OCI-LY3 (cell line): ENCODE data around the gene RDX.

ENCODE experiments used
- H2AFZ ChIP-seq: fragments of 200-600, 300-600 bp; shearing (Covaris generic); 2 replicates; pipeline ENCODE4 v1.6.0; 2014; ENCODE audit warnings: antibody characterized with exemption, low read depth, low read length
- H3K27ac ChIP-seq: fragments of 200-600, 300-600 bp; sonication (generic); 2 replicates; pipeline ENCODE4 v1.5.1; 2014; ENCODE audit warnings: mild to moderate bottlenecking, low read length, moderate library complexity, mixed read lengths
- H3K27me3 ChIP-seq: fragments of 200-600, 300-600 bp; sonication (generic); 2 replicates; pipeline ENCODE4 v1.6.1; 2014; ENCODE audit warnings: low read depth, low read length, mixed read lengths
- H3K36me3 ChIP-seq: fragments of 200-600, 300-600 bp; sonication (generic); replicated peaks from 2 replicates; pipeline ENCODE3; 2014; ENCODE audit warnings: low read depth, low read length, mixed read lengths
- H3K4me1 ChIP-seq: fragments of 300-600, 200-600 bp; sonication (generic); 2 replicates; pipeline ENCODE4 v1.6.1; 2014; ENCODE audit warnings: low read length, mixed read lengths
- H3K4me2 ChIP-seq: fragments of 200-600, 300-600 bp; sonication (generic); 2 replicates; pipeline ENCODE4 v1.6.1; 2014; ENCODE audit warnings: low read length, mixed read lengths
- H3K4me3 ChIP-seq: fragments of 300-600, 200-600 bp; sonication (generic); 2 replicates; pipeline ENCODE4 v1.5.1; 2014; ENCODE audit warnings: antibody characterized with exemption, mild to moderate bottlenecking, low read length, moderate library complexity
- H3K79me2 ChIP-seq: fragments of 300-600, 200-600 bp; shearing (Covaris generic); 2 replicates; pipeline ENCODE4 v1.6.1; 2014; ENCODE audit warnings: mild to moderate bottlenecking, low read length, mixed read lengths
- H3K9ac ChIP-seq: fragments of 300-600, 200-600 bp; shearing (Covaris generic); 2 replicates; pipeline ENCODE4 v1.6.0; 2014; ENCODE audit warnings: mild to moderate bottlenecking, low read length, moderate library complexity
- H3K9me3 ChIP-seq: fragments of 200-600, 300-600 bp; shearing (Covaris generic); 2 replicates; pipeline ENCODE4 v1.6.1; 2014; ENCODE audit warnings: low read length, mixed read lengths; ENCODE audit not compliant: insufficient read depth
- H4K20me1 ChIP-seq: fragments of 200-600, 300-600 bp; sonication (generic); 2 replicates; pipeline ENCODE4 v1.6.1; 2016; ENCODE audit warnings: low read length, mixed read lengths; ENCODE audit not compliant: insufficient read depth
- CTCF ChIP-seq: fragments of 200-600, 300-600 bp; sonication (generic); IDR thresholded peaks from 2 replicates; pipeline ENCODE4 v1.5.1; 2014; ENCODE audit warnings: antibody characterized with exemption, low read length, low read depth
- EZH2phosphoT487 ChIP-seq: fragments of 200-600 bp; shearing (Covaris generic); IDR thresholded peaks from 2 replicates; pipeline ENCODE4 v1.6.1; 2018; ENCODE audit warnings: antibody characterized with exemption, mixed run types, low read depth

The RDX gene

GRCh38 chr11:110207123-110207522 is 89.3 kb downstream of the RDX start:
- no peaks in the 10 kb centered on the region for H3K27me3 ChIP-seq
- no peaks in the 10 kb centered on the region for H4K20me1 ChIP-seq
- no peak overlapping the region for H3K4me3 ChIP-seq
- H3K4me1 ChIP-seq: no peaks in the 10 kb centered on the region
- no peak overlapping the region for H2AFZ ChIP-seq
- no peaks in the 10 kb centered on the region for H3K9me3 ChIP-seq
- no peak overlapping the region for H3K9ac ChIP-seq
- H3K27ac ChIP-seq: no peak overlapping the region
- H3K4me2 ChIP-seq: no peak overlapping the region
- TF ChIP-seq CTCF (no peak), EZH2phosphoT487 (no peak)
- H3K36me3 ChIP-seq: no peaks in the 10 kb centered on the region
- H3K79me2 ChIP-seq: no peaks in the 10 kb centered on the region

- Histone ChIP-seq H3K4me2 (no peak overlapping the region), H3K4me3 (no peak overlapping the region), H3K9ac (no peak overlapping the region), H3K4me1 (no peaks in the 10 kb centered on the region), H3K27ac (no peak overlapping the region), H2AFZ (no peak overlapping the region), H3K79me2 (no peaks in the 10 kb centered on the region), H3K36me3 (no peaks in the 10 kb centered on the region), H3K27me3 (no peaks in the 10 kb centered on the region; the same call in 1 of the 2 replicates), H4K20me1 (no peaks in the 10 kb centered on the region), H3K9me3 (no peaks in the 10 kb centered on the region)
- no peak for TF ChIP-seq CTCF
- TF ChIP-seq EZH2phosphoT487: no peak
Observed at GRCh38 chr11:110200836-110201235, 95.6 kb downstream of the RDX start.

GRCh38 chr11:110200241-110200640 is 96.2 kb downstream of the RDX start:
- Histone ChIP-seq H3K27me3 (no peaks in the 10 kb centered on the region; the same call in 1 of the 2 replicates), H3K79me2 (no peaks in the 10 kb centered on the region), H3K9ac (no peak overlapping the region), H3K4me3 (no peak overlapping the region), H2AFZ (no peak overlapping the region), H3K27ac (no peak overlapping the region), H3K4me2 (no peak overlapping the region), H3K9me3 (no peaks in the 10 kb centered on the region), H3K4me1 (no peaks in the 10 kb centered on the region), H3K36me3 (no peaks in the 10 kb centered on the region), H4K20me1 (no peaks in the 10 kb centered on the region)
- TF ChIP-seq EZH2phosphoT487: no peak
- TF ChIP-seq CTCF: no peak

- Histone ChIP-seq H3K27ac (no peak overlapping the region), H3K9ac (no peak overlapping the region), H3K79me2 (no peaks in the 10 kb centered on the region), H3K4me2 (no peak overlapping the region), H3K4me3 (no peak overlapping the region), H2AFZ (no peak overlapping the region), H3K27me3 (no peaks in the 10 kb centered on the region; the same call in 1 of the 2 replicates), H3K36me3 (no peaks in the 10 kb centered on the region), H3K4me1 (no peaks in the 10 kb centered on the region), H3K9me3 (no peaks in the 10 kb centered on the region), H4K20me1 (no peaks in the 10 kb centered on the region)
- TF ChIP-seq CTCF (no peak), EZH2phosphoT487 (no peak)
Observed at GRCh38 chr11:110199184-110199981, 97.0 kb downstream of the RDX start.
